GM23338 (cell line): ENCODE data around the gene ORAI2. TPM values are rescaled to one million over a fixed set of nuclear protein-coding genes. Genes with fewer than 3 reads are reported as not detected.

Source experiments
- ATAC-seq: fragments of 200-7000 bp; cut with Tn5 transposase; 3 replicates; pipeline ENCODE4 v1.9.1; 2020
- DNase-seq: peaks from one replicate; pipeline ENCODE4 v3.0.0-alpha.2; 2015; ENCODE audit warnings: low spot score
- H2AFZ ChIP-seq: fragments of 200-600 bp; sonication (generic); 2 replicates; pipeline ENCODE4 v1.8.0; 2016; ENCODE audit warnings: antibody characterized with exemption, mild to moderate bottlenecking, moderate library complexity
- H3F3A ChIP-seq: fragments of 200-600 bp; sonication (generic); replicated peaks from 2 replicates; pipeline ENCODE4 v1.8.0; 2017; ENCODE audit warnings: antibody characterized with exemption, mixed run types, low read depth
- H3K27ac ChIP-seq: fragments of 200-600 bp; sonication (generic); 2 replicates; pipeline ENCODE4 v1.6.1; 2016; ENCODE audit warnings: low read depth
- H3K27me3 ChIP-seq: fragments of 200-600 bp; sonication (generic); 2 replicates; pipeline ENCODE4 v1.8.0; 2016; ENCODE audit warnings: mild to moderate bottlenecking, mixed run types, moderate library complexity; ENCODE audit not compliant: insufficient read depth
- H3K36me3 ChIP-seq: fragments of 200-600 bp; sonication (generic); 2 replicates; pipeline ENCODE4 v1.8.0; 2016; ENCODE audit warnings: mild to moderate bottlenecking; ENCODE audit not compliant: insufficient read depth
- H3K4me1 ChIP-seq: fragments of 200-600 bp; sonication (generic); 2 replicates; pipeline ENCODE4 v1.8.0; 2016; ENCODE audit warnings: mild to moderate bottlenecking, moderate library complexity; ENCODE audit not compliant: insufficient read depth
- H3K4me2 ChIP-seq: fragments of 200-600 bp; sonication (generic); 2 replicates; pipeline ENCODE4 v1.7.1; 2017; ENCODE audit warnings: mixed run types
- H3K4me3 ChIP-seq: fragments of 200-600 bp; sonication (generic); 2 replicates; pipeline ENCODE4 v1.6.1; 2016; ENCODE audit warnings: mixed run types
- H3K79me2 ChIP-seq: fragments of 200-600 bp; sonication (generic); replicated peaks from 2 replicates; pipeline ENCODE4 v1.8.0; 2017; ENCODE audit warnings: mild to moderate bottlenecking; ENCODE audit not compliant: insufficient read depth
- H3K9me2 ChIP-seq: fragments of 200-600 bp; sonication (generic); 2 replicates; pipeline ENCODE4 v1.8.0; 2017; ENCODE audit not compliant: insufficient read depth
- H4K20me1 ChIP-seq: fragments of 200-600 bp; sonication (generic); replicated peaks from 2 replicates; pipeline ENCODE4 v1.8.0; 2017; ENCODE audit warnings: mild to moderate bottlenecking; ENCODE audit not compliant: insufficient read depth
- H3K27ac Mint-ChIP-seq: 2 replicates; pipeline ENCODE4 v1.8.0; 2020; ENCODE audit warnings: inconsistent platforms, mild to moderate bottlenecking, moderate library complexity, mixed read lengths
- H3K27me3 Mint-ChIP-seq: 3 replicates; pipeline ENCODE4 v1.8.0; 2022; ENCODE audit warnings: low read depth, mild to moderate bottlenecking, moderate library complexity, mixed read lengths, inconsistent platforms; ENCODE audit not compliant: insufficient read depth, poor library complexity
- H3K36me3 Mint-ChIP-seq: 3 replicates; pipeline ENCODE4 v1.8.0; 2021; ENCODE audit warnings: low read depth, mild to moderate bottlenecking, inconsistent platforms, moderate library complexity, mixed read lengths
- H3K4me1 Mint-ChIP-seq: 3 replicates; pipeline ENCODE4 v1.8.0; 2020; ENCODE audit warnings: mild to moderate bottlenecking, inconsistent platforms, mixed read lengths
- H3K4me3 Mint-ChIP-seq: 3 replicates; pipeline ENCODE4 v1.8.0; 2021; ENCODE audit warnings: moderate library complexity, mild to moderate bottlenecking, inconsistent platforms, mixed read lengths
- H3K9me3 Mint-ChIP-seq: 3 replicates; pipeline ENCODE4 v1.8.0; 2020; ENCODE audit warnings: moderate library complexity, mild to moderate bottlenecking, inconsistent platforms, mixed read lengths
- CREB1 ChIP-seq: fragments of 250-450 bp; sonication (Bioruptor Pico); IDR thresholded peaks from 2 replicates; pipeline ENCODE4 v1.5.0; 2020; ENCODE audit warnings: low read depth, mild to moderate bottlenecking, moderate library complexity
- CTCF ChIP-seq, 2 experiments: fragments of 200-600 bp in 1 of 2; sonication (generic) in 1 of 2; conservative IDR thresholded peaks; 2 replicates each; pipeline versions ENCODE4 v1.5.1 to v1.6.1; 2016 to 2017; ENCODE audit warnings: antibody characterized with exemption in 2 of 2, low read depth in 2 of 2, mild to moderate bottlenecking in 2 of 2, moderate library complexity in 1 of 2
- EZH2 ChIP-seq: fragments of 200-600 bp; sonication (generic); IDR thresholded peaks from one replicate; pipeline ENCODE4 v1.8.0; 2017; ENCODE audit warnings: antibody characterized with exemption, mild to moderate bottlenecking, low read depth; ENCODE audit not compliant: unreplicated experiment
- EZH2phosphoT487 ChIP-seq: fragments of 200-600 bp; sonication (generic); IDR thresholded peaks from one replicate; pipeline ENCODE4 v1.8.1; 2018; ENCODE audit warnings: antibody characterized with exemption; ENCODE audit not compliant: unreplicated experiment
- JUNB ChIP-seq: IDR thresholded peaks from one replicate; pipeline ENCODE4 v1.6.1; 2016; ENCODE audit warnings: antibody characterized with exemption; ENCODE audit not compliant: unreplicated experiment
- NANOG ChIP-seq: IDR thresholded peaks from 2 replicates; pipeline ENCODE4 v1.6.1; 2016; ENCODE audit warnings: antibody characterized with exemption, borderline replicate concordance
- POLR2AphosphoS5 ChIP-seq: IDR thresholded peaks from 2 replicates; pipeline ENCODE4 v1.6.1; 2016; ENCODE audit warnings: antibody characterized with exemption, low read depth
- STAT1 ChIP-seq: IDR thresholded peaks from one replicate; pipeline ENCODE4 v1.6.1; 2016; ENCODE audit warnings: antibody characterized with exemption; ENCODE audit not compliant: unreplicated experiment
- ZNF114 ChIP-seq: fragments of 250-450 bp; sonication (Bioruptor Pico); IDR thresholded peaks from 2 replicates; pipeline ENCODE4 v1.5.0; 2020; ENCODE audit warnings: mild to moderate bottlenecking, moderate library complexity
- ZNF331 ChIP-seq: fragments of 250-450 bp; sonication (Bioruptor Pico); IDR thresholded peaks from 2 replicates; pipeline ENCODE4 v1.5.0; 2020; ENCODE audit warnings: low read depth, mild to moderate bottlenecking, moderate library complexity
- polyA plus RNA-seq: library from polyadenylated mRNA; unstranded; fragments of >200 nt; fragmentation: Nextera tagmentation; extraction: Ambion mirVana; gene quantifications from 2 replicates; pipeline ENCODE4 v1.2.1, GENCODE V29; 2016
- total RNA-seq: library from RNA; depleted of rRNA; stranded (reverse); fragments of >200 nt; shearing (Covaris generic); gene quantifications from 2 replicates; pipeline ENCODE4 v1.2.3, GENCODE V29; 2014
- TF ChIP-seq, protein P1 (sequence below): fragments of 250-450 bp; sonication (Bioruptor Pico); IDR thresholded peaks from 2 replicates; pipeline ENCODE4 v1.5.0; 2020; ENCODE audit warnings: mild to moderate bottlenecking, moderate library complexity
- TF ChIP-seq, protein P2 (sequence below): IDR thresholded peaks from one replicate; pipeline ENCODE4 v1.6.1; 2018; ENCODE audit warnings: antibody characterized with exemption; ENCODE audit not compliant: unreplicated experiment
- TF ChIP-seq, protein P3 (sequence below): IDR thresholded peaks from 2 replicates; pipeline ENCODE4 v1.6.1; 2016; ENCODE audit warnings: antibody characterized with exemption

Gene ORAI2
- total and polyA plus RNA-seq, 2 experiments from 2014 or later, result 6.6 to 33.8 TPM

- H3K27ac Mint-ChIP-seq, result no peak overlapping the region
- Histone ChIP-seq H3K4me3 (no peak overlapping the region), H4K20me1 (peaks cover 24% of the 10 kb centered on the region), H3K36me3 (peaks cover 48% of the 10 kb centered on the region), H3K27ac (no peak overlapping the region), H3F3A (peaks cover 2% of the 10 kb centered on the region), H3K79me2 (no peaks in the 10 kb centered on the region; the same call in 1 of the 2 replicates), H3K4me1 (no peaks in the 10 kb centered on the region), H3K4me2 (no peak overlapping the region), H3K9me2 (no peaks in the 10 kb centered on the region), H2AFZ (no peak overlapping the region), H3K27me3 (no peaks in the 10 kb centered on the region)
- no peak for DNase-seq
- TF ChIP-seq, protein P1, sequence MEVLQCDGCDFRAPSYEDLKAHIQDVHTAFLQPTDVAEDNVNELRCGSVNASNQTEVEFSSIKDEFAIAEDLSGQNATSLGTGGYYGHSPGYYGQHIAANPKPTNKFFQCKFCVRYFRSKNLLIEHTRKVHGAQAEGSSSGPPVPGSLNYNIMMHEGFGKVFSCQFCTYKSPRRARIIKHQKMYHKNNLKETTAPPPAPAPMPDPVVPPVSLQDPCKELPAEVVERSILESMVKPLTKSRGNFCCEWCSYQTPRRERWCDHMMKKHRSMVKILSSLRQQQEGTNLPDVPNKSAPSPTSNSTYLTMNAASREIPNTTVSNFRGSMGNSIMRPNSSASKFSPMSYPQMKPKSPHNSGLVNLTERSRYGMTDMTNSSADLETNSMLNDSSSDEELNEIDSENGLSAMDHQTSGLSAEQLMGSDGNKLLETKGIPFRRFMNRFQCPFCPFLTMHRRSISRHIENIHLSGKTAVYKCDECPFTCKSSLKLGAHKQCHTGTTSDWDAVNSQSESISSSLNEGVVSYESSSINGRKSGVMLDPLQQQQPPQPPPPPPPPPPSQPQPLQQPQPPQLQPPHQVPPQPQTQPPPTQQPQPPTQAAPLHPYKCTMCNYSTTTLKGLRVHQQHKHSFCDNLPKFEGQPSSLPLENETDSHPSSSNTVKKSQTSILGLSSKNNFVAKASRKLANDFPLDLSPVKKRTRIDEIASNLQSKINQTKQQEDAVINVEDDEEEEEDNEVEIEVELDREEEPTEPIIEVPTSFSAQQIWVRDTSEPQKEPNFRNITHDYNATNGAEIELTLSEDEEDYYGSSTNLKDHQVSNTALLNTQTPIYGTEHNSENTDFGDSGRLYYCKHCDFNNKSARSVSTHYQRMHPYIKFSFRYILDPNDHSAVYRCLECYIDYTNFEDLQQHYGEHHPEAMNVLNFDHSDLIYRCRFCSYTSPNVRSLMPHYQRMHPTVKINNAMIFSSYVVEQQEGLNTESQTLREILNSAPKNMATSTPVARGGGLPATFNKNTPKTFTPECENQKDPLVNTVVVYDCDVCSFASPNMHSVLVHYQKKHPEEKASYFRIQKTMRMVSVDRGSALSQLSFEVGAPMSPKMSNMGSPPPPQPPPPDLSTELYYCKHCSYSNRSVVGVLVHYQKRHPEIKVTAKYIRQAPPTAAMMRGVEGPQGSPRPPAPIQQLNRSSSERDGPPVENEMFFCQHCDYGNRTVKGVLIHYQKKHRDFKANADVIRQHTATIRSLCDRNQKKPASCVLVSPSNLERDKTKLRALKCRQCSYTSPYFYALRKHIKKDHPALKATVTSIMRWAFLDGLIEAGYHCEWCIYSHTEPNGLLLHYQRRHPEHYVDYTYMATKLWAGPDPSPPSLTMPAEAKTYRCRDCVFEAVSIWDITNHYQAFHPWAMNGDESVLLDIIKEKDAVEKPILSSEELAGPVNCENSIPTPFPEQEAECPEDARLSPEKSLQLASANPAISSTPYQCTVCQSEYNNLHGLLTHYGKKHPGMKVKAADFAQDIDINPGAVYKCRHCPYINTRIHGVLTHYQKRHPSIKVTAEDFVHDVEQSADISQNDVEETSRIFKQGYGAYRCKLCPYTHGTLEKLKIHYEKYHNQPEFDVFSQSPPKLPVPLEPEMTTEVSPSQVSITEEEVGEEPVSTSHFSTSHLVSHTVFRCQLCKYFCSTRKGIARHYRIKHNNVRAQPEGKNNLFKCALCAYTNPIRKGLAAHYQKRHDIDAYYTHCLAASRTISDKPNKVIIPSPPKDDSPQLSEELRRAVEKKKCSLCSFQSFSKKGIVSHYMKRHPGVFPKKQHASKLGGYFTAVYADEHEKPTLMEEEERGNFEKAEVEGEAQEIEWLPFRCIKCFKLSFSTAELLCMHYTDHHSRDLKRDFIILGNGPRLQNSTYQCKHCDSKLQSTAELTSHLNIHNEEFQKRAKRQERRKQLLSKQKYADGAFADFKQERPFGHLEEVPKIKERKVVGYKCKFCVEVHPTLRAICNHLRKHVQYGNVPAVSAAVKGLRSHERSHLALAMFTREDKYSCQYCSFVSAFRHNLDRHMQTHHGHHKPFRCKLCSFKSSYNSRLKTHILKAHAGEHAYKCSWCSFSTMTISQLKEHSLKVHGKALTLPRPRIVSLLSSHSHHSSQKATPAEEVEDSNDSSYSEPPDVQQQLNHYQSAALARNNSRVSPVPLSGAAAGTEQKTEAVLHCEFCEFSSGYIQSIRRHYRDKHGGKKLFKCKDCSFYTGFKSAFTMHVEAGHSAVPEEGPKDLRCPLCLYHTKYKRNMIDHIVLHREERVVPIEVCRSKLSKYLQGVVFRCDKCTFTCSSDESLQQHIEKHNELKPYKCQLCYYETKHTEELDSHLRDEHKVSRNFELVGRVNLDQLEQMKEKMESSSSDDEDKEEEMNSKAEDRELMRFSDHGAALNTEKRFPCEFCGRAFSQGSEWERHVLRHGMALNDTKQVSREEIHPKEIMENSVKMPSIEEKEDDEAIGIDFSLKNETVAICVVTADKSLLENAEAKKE (CRISPR knock-in tag), result no peak
- TF ChIP-seq CTCF (conservative IDR thresholded peaks at IDR 0.05; ENCODE audit: low read depth in 2 of 2), result no peak
- TF ChIP-seq EZH2, result no peak
- TF ChIP-seq POLR2AphosphoS5, result no peak
- TF ChIP-seq, protein P2, sequence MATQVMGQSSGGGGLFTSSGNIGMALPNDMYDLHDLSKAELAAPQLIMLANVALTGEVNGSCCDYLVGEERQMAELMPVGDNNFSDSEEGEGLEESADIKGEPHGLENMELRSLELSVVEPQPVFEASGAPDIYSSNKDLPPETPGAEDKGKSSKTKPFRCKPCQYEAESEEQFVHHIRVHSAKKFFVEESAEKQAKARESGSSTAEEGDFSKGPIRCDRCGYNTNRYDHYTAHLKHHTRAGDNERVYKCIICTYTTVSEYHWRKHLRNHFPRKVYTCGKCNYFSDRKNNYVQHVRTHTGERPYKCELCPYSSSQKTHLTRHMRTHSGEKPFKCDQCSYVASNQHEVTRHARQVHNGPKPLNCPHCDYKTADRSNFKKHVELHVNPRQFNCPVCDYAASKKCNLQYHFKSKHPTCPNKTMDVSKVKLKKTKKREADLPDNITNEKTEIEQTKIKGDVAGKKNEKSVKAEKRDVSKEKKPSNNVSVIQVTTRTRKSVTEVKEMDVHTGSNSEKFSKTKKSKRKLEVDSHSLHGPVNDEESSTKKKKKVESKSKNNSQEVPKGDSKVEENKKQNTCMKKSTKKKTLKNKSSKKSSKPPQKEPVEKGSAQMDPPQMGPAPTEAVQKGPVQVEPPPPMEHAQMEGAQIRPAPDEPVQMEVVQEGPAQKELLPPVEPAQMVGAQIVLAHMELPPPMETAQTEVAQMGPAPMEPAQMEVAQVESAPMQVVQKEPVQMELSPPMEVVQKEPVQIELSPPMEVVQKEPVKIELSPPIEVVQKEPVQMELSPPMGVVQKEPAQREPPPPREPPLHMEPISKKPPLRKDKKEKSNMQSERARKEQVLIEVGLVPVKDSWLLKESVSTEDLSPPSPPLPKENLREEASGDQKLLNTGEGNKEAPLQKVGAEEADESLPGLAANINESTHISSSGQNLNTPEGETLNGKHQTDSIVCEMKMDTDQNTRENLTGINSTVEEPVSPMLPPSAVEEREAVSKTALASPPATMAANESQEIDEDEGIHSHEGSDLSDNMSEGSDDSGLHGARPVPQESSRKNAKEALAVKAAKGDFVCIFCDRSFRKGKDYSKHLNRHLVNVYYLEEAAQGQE, result no peak
- TF ChIP-seq NANOG, result no peak
- TF ChIP-seq CREB1 (CRISPR knock-in tag), result no peak
- TF ChIP-seq JUNB, result no peak
- TF ChIP-seq, protein P3, sequence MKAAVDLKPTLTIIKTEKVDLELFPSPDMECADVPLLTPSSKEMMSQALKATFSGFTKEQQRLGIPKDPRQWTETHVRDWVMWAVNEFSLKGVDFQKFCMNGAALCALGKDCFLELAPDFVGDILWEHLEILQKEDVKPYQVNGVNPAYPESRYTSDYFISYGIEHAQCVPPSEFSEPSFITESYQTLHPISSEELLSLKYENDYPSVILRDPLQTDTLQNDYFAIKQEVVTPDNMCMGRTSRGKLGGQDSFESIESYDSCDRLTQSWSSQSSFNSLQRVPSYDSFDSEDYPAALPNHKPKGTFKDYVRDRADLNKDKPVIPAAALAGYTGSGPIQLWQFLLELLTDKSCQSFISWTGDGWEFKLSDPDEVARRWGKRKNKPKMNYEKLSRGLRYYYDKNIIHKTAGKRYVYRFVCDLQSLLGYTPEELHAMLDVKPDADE, result no peak
- TF ChIP-seq STAT1, result no peak
- TF ChIP-seq ZNF114 (CRISPR knock-in tag), result no peak
- TF ChIP-seq EZH2phosphoT487, result no peak
- no peak for TF ChIP-seq ZNF331
- peaks cover 8% of the 10 kb centered on the region; the same call in 2 of the 3 replicates for H3K9me3 Mint-ChIP-seq
- H3K36me3 Mint-ChIP-seq, result peaks cover 81% of the 10 kb centered on the region
- ATAC-seq, result no peak
- H3K4me1 Mint-ChIP-seq, result no peaks in the 10 kb centered on the region
- H3K27me3 Mint-ChIP-seq, result peaks cover 6% of the 10 kb centered on the region
- H3K4me3 Mint-ChIP-seq, result no peak overlapping the region
Measured at GRCh38 chr7:102410123-102410522, 23.3 kb upstream of the ORAI2 start.
